B cell (primary cell): ENCODE results near the gene TNFRSF19.

Experiments used
- EZH2 ChIP-seq: IDR thresholded peaks from 2 replicates; pipeline ENCODE4 v1.6.1; 2012; ENCODE audit warnings: borderline replicate concordance, low read depth, mild to moderate bottlenecking, moderate library complexity, low read length; ENCODE audit not compliant: insufficient read depth, poor library complexity, severe bottlenecking
- TF ChIP-seq, protein P1 (sequence below): fragments of 200-600 bp; IDR thresholded peaks from one replicate; pipeline ENCODE4 v1.8.0; 2022; ENCODE audit warnings: antibody characterized with exemption, mild to moderate bottlenecking

- TF ChIP-seq, protein P1, sequence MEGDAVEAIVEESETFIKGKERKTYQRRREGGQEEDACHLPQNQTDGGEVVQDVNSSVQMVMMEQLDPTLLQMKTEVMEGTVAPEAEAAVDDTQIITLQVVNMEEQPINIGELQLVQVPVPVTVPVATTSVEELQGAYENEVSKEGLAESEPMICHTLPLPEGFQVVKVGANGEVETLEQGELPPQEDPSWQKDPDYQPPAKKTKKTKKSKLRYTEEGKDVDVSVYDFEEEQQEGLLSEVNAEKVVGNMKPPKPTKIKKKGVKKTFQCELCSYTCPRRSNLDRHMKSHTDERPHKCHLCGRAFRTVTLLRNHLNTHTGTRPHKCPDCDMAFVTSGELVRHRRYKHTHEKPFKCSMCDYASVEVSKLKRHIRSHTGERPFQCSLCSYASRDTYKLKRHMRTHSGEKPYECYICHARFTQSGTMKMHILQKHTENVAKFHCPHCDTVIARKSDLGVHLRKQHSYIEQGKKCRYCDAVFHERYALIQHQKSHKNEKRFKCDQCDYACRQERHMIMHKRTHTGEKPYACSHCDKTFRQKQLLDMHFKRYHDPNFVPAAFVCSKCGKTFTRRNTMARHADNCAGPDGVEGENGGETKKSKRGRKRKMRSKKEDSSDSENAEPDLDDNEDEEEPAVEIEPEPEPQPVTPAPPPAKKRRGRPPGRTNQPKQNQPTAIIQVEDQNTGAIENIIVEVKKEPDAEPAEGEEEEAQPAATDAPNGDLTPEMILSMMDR, result peak; percentile 61
- no peak for TF ChIP-seq EZH2
Observed at GRCh38 chr13:23578411-23579071, 8.3 kb downstream of the TNFRSF19 start.
